GM21360 (cell line): Measurements from ENCODE around the gene SPINT4.
"Not testable (repeated sequence)": the region's sequence is repeated elsewhere in the genome, so short reads cannot be mapped to it uniquely, and the experiment has no call there.

Experiments
- ATAC-seq: cut with Tn5 transposase; IDR thresholded peaks from one replicate; pipeline ENCODE4 v1.9.1; 2021; ENCODE audit warnings: mild to moderate bottlenecking, moderate library complexity; ENCODE audit not compliant: unreplicated experiment

Gene SPINT4

DNA sequence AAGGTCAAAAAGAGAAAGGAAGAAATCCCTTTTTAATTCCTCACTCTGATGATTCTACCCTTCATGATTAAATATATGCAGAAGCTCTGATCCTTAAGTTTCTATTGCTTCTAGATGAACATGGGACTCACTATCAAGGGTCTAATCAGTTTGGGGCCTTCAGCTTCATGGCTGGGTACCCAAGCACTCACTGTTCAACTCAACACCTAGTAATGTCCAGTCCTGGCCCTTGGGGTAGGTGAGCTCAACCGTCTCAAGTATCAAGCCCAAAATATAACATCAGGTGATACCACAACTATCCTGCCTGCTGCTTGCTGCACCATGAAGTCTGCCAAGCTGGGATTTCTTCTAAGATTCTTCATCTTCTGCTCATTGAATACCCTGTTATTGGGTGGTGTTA, at the start of gene SPINT4:
SPINT4 (plus strand) TSS at position 301 of the 400 bp plus-strand sequence; CDS start at position 322, 21 bp downstream.
- no peak for ATAC-seq

DNA sequence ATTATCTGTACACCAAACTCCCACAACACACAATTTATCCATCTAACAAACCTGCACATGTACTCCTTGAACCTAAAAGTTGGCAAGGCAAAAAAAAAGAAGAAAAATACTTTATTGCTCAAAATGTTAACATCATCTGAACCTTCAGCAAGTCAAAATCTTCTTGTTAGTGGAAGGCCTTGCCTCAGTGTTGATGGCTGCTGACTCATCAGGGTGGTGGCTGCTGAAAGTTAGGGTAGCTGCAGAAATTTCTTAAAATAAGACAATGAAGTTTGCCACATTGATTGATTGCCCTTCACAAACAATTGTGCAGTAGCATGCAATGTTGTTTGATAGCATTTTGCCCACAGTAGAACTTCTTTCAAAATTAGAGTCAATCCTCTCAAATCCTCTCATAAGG, 49.4 kb upstream of the SPINT4 start:
- ATAC-seq, result no peak

DNA sequence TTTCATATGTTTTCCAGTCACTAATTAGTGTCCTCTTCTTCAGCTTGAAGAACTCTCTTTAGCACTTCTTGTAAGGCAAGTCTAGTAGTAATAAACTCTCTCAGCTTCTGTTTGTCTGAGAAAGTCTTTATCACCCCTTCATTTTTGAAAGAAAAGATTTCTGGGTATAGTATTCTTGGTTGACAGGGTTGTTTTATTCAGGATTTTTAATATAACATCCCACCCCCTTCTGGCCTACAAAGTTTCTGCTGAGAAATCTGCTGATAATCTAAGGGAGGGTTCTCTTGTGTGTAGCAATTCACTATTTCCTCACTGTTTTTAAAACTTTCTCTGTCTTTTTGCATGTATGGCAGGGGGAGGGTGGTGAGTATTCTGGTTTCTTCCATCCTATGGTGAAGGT, 42.5 kb upstream of the SPINT4 start:
- ATAC-seq, result no peak

DNA sequence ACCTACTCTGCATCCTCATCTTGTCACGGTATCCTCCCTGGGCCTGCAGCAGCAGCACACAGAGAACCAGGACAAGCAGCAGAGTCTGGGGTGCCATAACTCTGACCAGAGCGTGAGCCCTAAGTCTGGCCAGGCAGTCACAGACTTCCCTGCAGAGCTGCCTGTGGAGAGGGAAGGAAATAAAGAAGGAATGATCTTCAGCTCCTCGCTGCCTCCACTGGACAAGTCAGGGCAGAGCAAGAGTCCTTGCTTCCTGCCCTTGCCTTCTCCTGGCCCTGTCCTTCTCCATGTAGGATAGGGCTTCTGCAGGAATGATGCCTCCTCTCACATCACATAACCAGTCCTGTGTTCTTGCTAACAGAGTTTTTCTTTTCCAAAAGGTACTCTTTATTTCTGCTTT, 36.3 kb upstream of the SPINT4 start:
- no peak for ATAC-seq

DNA sequence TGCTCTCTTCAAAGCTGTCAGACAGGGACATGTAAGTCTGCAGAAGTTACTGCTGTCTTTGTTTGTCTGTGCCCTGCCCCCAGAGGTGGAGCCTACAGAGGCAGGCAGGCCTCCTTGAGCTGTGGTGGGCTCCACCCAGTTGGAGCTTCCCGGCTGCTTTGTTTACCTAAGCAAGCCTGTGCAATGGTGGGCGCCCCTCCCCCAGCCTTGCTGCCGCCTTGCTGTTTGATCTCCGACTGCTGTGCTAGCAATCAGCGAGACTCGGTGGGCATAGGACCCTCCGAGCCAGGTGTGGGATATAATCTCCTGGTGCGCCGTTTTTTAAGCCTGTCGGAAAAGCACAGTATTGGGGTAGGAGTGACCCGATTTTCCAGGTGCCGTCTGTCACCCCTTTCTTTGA, 28.8 kb upstream of the SPINT4 start:
- ATAC-seq, result not testable (repeated sequence)

DNA sequence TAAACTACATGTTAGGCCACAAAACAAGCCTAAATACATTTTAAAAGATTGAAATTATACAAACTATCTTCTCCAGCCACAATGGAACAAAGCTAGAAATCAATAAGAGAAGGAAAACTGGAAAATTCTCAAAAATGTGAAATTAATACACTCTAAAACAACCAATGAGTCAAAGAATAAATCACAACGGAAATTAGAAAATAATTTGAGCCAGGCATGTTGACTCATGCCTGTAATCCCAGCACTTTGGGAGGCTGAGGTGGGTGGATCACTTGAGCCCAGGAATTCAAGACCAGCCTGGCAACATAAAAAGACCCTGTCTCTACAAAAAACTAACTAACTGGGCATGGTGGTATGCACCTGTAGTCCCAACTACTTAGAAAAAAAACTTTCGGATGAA, 26.7 kb upstream of the SPINT4 start:
- ATAC-seq, result no peak

DNA sequence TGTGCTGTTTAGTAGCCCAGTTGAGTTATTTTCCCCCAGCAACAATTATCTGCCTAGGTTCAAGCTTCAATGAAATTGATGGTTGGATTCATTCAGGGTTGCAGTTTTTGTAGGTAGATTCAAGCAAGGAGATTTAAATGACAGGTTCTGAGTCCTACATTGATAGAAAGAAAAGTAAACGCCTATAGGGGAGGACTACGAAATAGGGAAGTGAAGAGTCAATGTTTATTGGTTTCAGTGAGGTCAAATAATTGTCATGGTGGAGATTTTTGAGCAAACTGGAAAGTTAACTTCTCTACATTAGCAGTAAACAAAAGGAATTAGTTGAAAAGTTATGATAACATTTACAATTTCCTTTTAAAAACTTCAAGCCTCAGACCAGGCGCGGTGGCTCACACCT, 21.0 kb upstream of the SPINT4 start:
- no peak for ATAC-seq

DNA sequence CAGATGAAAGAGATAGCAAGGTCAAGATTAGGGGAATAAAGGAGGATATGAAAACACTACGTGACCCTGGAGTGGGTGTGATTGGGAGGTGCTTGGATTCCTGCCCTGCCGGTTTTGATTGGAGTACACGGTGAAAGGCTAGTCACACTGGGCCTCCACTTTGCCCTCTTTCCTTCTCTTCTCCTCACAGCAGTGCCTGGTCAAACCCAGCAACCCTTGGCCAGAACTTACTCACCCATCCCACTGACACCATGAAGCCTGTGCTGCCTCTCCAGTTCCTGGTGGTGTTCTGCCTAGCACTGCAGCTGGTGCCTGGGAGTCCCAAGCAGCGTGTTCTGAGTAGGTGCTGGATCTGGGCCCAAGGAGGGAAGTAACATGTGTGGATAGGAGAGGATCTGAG, 20.3 kb upstream of the SPINT4 start, which contains the start of gene WFDC13:
WFDC13 (plus strand) TSS at position 166 of the 400 bp plus-strand sequence; CDS start at position 252, 86 bp downstream.
- no peak for ATAC-seq

DNA sequence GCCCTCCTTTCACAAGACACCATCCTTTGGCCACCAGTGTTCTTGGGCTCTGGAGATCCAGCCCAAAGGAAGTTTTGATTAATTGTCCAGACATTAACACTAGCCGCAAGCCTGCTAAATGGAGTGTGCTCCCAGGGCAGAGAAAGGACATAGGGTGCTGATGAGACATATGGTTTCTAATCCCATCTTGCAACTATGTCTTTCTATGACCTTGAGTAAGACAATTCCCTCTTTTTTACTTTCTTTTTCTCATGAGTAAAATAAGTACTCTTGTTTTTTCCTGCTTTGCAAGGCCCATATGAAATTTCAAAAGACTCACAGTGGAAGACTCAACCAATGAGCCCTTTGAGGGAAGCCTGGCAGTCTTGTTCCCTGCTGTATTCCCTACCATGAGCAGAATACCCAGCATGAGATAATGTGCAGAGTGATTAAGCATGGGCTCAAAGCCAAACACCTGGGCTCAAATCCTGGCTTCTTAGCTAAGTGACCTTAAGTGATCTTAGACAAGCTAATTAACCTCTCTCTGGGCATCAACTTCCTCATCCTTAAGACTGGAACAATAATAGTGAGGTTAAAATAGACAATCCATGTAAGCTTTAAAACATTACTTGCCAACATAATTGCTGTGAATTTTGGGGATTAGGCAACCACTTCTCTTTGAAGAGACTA, 17.0 kb upstream of the SPINT4 start, which contains the start of gene WFDC10B:
WFDC10B (minus strand) TSS at position 51 of the 669 bp plus-strand sequence. CDS start 19,027 bp downstream, outside the sequence.
- no peak for ATAC-seq

DNA sequence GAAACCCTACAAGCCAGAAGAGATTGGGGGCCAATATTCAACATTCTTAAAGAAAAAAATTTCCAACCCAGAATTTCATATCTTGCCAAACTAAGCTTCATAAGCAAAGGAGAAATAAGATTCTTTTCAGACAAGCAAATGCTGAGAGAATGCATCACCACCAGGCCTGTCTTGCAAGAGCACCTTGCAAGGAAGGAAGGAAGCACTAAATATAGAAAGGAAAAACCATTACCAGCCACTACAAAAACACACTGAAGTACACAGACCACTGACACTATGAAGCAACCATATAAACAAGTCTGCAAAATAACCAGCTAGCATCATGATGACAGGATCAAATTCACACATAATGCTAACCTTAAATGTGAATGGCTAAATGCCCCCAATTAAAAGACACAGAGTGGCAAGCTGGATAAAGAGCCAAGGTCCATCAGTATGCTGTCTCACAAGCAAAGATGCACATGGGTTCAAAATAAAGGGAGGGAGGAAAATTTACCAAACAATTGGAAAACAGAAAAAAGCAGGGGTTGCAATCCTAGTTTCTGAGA, 5.9 kb upstream of the SPINT4 start:
- not testable (repeated sequence) for ATAC-seq

DNA sequence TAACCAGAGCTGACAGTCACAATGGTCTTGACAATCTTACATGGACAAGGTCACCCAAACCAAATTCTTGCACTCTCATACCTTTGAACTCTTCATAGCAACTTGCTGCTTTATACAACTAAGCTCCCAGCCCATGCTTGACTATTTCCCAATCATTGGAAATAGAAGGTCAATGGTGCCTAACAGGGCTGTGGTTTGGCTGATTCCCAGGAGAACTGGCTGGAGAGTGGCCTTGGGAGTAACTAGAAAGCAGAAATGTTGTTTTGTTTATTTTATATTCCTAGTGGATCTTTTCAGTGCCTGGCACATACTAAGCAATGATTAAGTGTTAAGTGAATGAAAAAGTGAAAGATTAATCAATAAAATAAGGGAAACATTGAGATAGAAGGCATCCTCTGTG, 3.0 kb downstream of the SPINT4 start:
- no peak for ATAC-seq

DNA sequence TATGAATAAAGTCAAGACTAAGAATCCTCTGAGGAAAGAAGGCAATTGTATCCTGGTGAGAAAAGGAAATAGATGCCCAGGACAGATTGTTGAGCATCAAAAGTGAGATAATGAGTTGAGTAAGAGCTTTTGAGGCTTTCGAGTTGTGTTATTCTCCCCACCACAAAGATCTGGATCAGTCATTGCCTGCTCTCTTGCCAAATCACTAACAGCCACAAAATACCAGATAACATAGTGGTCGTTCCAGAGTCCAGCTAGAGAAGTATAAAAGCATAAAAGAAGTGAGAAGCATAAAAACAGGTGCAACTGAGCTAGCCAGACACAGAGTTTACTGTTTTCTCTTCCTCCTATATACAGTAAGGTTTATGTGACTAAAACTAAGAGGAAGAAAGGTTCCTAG, 4.9 kb downstream of the SPINT4 start:
- no peak for ATAC-seq

DNA sequence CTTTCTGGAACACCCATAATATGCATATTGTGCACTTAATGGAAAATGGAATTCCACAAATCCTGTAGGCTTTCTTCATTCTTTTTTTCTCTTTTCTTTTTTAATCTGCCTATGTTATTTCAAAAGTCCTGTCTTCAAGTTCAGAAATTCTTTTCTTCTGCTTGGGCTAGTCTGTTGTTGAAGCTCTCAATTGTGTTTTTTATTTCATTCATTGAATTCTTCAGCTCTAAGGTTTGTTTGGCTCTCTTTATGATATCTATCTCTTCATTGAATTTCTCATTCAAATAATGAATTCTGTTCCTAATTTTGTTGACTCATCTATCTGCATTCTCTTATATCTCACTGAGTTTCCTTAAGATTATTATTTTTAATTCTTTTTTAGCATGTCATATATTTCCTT, 10.1 kb downstream of the SPINT4 start:
- ATAC-seq, result no peak

DNA sequence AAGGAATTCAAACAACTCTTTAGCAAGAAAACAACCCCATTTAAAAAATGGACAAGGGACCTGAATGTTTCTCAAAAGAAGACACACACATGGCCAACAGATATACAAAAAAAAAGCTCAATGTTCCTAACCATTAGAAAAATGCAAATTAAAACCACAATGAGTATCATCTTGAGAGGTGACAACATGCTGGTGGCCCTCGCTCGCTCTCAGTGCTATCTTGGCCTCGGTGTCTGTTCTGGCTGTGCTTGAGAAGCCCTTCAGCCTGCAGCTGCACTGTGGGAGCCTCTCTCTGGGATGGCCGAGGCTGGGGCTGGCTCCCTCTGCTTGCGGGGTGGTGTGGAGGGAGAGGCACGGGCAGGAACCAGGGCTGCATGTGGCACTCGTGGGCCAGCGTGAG, 13.4 kb downstream of the SPINT4 start:
- ATAC-seq, result no peak

DNA sequence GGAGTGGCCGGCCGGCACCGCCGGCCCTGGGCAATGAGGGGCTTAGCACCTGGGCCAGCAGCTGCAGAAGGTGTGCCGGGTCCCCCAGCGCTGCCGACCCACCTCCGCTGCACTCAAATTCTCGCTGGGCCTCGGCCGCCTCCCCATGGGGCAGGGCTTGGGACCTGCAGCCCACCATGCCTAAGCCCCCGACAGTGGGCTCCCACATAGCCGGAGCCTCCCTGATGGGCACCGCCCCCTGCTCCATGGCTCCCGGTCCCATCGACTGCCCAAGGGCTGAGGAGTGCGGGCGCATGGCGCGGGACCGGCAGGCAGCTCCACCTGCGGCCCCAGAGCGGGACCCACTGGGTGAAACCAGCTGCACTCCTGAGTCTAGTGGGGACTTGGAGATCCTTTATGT, 13.8 kb downstream of the SPINT4 start:
- ATAC-seq, result no peak

DNA sequence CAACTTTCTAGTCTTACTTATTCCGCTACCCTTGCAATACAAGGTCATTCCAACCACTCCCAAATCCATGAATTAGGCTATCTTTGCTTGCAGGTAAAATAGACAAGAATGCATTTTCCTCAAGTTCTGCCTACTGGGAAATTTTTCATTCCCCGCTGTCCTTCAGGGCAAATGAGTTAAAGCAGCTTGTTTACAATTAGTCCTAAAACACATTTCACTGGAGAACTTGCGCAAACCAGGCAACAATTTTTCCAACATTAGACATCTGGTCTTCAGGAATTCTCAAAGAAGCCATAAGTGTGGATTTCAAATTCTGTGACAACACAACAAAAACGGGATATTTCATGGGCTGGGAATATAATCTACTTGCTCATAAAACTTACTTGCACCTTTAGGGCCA, 20.4 kb downstream of the SPINT4 start:
- no peak for ATAC-seq

DNA sequence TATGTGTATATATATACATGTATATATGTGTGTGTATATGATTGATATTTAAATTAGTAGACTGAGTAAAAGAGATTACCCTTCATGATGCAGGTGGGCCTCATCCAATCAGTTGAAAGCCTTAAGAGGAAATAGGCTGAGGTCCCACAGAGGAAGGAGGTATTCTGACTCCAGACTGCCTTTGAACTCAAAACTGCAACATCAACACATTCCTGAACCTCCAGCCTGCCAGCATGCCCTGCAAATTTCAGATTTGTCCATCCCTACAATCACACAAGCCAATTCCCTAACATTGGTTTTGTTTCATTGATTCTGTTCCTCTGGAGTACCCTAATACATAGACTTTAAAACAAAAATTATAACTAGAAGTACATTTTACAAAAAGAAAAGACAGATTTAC, 22.9 kb downstream of the SPINT4 start:
- no peak for ATAC-seq

DNA sequence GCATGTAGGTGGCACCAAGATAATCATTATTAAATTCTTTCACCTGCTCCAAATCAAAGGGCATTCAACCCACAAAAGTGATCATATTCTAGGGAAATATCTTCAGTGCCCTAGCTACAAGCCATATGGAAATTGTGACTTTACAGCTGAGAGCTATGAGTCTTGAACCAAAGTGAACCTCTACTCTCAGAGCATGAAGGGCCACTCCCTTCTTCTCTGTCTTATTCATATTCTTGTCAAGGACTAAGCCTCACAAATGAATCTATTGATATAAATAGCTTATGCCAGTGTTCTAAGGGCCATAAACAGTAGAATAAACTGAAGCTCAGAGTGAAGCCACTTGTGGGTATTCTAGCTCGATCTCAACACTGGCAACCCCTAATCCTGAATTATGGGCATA, 29.6 kb downstream of the SPINT4 start:
- ATAC-seq, result no peak

DNA sequence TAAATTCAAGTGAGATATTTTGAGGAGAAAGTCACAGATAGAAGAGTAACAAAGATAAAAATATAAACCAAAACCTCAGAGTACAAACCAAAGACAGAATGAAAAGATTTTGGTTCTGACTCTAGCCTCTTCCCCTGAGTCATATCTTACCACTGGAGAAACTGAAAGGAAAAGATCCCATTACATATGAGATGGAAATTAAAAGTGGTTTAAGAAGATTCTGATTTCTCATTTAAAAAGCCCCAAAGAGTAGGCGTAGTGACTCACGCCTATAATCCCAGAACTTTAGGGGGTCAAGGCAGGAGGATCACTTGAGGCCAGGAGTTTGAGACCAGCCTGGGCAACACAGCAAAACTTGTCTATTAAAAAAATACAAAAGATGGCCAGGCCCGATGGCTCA, 30.6 kb downstream of the SPINT4 start:
- no peak for ATAC-seq

DNA sequence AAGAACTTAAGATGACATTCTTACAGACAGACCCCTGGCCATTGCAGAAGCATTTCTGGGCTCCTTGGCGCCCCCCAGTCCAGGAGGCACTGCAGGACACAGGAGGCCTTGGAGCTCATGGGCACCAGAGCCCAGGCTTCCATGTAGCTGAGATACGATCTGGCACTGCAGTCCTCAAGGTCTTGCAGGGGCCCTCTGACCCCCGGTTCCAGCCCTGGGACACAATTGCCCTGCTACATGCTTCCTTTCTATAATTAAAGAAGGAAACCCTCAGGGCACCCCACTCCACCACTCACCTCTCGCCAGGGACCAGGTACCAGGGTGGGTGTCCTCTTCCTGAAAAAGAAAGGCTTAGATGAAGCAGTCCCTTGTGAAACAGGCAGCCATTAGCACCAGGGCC, 35.9 kb downstream of the SPINT4 start:
- no peak for ATAC-seq

DNA sequence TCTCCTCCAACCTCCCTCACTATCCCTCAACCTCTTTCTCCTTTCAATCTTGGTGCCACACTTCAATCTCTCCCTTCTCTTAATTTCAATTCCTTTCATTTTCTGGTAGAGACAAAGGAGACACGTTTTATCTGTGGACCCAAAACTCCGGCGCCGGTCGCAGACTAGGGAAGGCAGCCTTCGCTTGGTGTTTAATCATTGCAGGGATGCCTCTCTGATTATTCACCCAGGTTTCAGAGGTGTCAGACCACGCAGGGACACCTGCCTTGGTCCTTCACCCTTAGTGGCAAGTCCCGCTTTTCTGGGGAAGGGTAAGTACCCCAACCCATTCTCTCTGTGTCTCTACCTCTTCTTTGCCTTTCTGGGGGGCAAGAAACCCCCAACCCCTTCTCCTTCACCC, 37.8 kb downstream of the SPINT4 start:
- not testable (repeated sequence) for ATAC-seq

DNA sequence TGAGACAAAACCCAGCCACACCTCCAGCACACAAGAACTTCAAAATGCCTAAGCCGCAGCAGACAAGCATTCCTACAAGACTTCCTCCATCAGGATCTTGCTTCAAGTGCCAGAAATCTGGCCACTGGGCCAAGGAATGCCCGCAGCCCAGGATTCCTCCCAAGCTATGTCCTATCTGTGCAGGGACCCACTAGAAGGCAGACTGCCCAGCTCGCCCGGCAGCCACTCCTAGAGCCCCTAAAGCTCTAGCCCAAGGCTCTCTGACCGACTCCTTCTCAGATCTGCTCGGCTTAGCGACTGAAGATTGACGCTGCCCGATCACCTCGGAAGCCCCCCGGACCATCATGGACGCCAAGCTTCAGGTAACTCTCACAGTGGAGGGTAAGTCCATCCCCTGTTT, 39.8 kb downstream of the SPINT4 start:
- not testable (repeated sequence) for ATAC-seq
